PC-3 (cell line): ENCODE measurements around the gene KLHL21.

Experiments used
- CTCF ChIP-seq: fragments of 300-600 bp; sonication (generic); conservative IDR thresholded peaks from 2 replicates; pipeline ENCODE4 v1.5.1; 2017; ENCODE audit warnings: antibody characterized with exemption, low read depth, mild to moderate bottlenecking, low read length
- EZH2 ChIP-seq: fragments of 300-600 bp; sonication (generic); IDR thresholded peaks from one replicate; pipeline ENCODE4 v1.6.1; 2017; ENCODE audit warnings: antibody characterized with exemption, mild to moderate bottlenecking, low read length; ENCODE audit not compliant: unreplicated experiment

- no peak for TF ChIP-seq CTCF
- no peak for TF ChIP-seq EZH2
Observed at GRCh38 chr1:6596351-6596750, 6.3 kb downstream of the KLHL21 start.
